ENCODE measurements around the gene LTBP2.

DNA sequence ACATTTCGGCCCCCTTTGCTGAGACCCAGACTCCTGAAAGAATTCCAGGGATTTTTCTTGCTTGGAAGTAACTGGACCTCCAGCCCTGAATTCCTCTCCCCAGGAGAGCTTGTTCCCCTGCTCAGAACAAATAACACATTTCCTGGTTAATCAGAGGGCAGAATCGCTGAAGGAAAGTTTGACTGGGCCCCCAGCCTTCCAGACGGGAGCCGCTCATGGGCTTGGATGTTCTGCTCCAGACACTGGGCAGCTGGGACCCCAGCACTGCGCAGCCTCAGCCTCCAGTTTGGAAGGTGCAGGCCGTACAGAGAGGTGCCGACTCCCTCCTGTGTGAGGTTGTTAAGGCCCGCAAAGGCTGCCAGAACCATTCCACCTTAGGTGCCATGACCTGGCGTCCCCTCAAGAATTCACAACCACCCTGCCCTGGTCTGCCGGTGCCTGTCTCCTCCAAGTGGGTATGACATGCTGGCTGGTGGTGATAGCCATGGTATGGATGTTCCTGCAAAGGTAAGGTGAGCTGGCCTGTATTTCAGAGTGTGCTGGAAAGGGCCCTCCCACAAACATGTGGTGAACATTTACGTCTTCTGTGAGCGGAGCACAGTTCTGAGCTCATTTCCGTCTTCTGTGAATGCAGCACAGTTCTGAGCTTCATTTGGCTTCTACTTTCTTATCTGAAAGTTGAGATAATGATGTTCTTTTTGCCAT lies 5.1 kb upstream of the LTBP2 start:
- TF ChIP-seq NRF1 (IDR thresholded peaks at IDR 0.05; ENCODE audit: low read depth, low read length) (no peak), CTBP2 (IDR thresholded peaks at IDR 0.05; ENCODE audit: borderline replicate concordance, insufficient read depth, insufficient read length, low read length) (no peak), JUN (IDR thresholded peaks at IDR 0.05; ENCODE audit: low read depth, low read length) (no peak), TAF1 (IDR thresholded peaks at IDR 0.05; ENCODE audit: low read depth, low read length) (no peak)

Measured in H1 (cell line).